ENCODE results near the gene PHB1.
"Not testable (repeated sequence)": the region's sequence is repeated elsewhere in the genome, so short reads cannot be mapped to it uniquely, and the experiment has no call there.

The PHB1 gene

DNA sequence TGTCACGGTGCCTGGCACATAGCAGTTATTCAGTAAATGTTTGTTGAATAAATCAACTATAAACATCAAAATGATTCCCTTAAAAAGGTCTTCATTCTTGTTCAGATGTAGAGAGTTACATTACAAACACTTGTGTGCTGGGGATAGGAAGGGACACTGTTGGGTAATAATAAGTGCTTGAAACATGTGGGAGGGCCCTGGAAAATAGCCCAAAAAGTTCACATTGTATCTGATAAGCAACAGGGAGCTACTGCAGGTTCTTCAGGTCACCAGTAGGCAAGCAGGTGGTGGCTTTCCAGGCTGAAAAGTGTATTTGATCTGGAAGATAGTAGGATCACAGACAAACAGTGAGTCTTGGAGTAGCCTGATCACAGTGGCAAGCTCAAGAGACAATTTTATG is 33.6 kb downstream of the PHB1 start:
- no peaks in the 10 kb centered on the region for H3K36me3 ChIP-seq (ENCODE audit: control insufficient read depth, insufficient read depth, low read length)
- no peaks in the 10 kb centered on the region for H3K9me3 ChIP-seq (ENCODE audit: control insufficient read depth, low read length)
- no peak overlapping the region for H3K4me3 ChIP-seq (ENCODE audit: low read length)
- no peak overlapping the region for H3K9ac ChIP-seq (ENCODE audit: low read length)
- no peaks in the 10 kb centered on the region for H3K4me1 ChIP-seq (ENCODE audit: control insufficient read depth, insufficient read depth, low read length)
- H3K27me3 ChIP-seq (ENCODE audit: control insufficient read depth, insufficient read depth, low read length) = peaks cover 4% of the 10 kb centered on the region

DNA sequence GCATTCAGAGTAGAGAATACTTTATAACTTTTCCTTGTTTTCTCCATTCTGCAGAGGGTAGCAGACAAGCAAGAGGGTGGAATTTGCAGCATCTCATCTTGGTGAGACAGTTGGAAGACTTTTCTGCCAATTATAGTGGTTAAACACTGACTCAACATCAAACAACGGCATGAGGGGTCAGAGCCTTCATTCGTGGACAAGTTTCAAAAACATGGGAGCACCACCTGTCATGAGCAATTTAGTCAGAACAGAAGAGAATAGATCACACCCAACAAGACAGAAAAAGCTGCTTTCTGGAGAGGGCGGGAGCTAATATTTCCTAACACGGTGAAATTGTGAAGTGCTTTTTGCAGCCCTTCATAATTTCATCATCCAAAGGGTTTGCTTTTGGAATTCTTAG is 34.8 kb downstream of the PHB1 start:
- Histone ChIP-seq H3K9me3 (ENCODE audit: control insufficient read depth, low read length) (no peaks in the 10 kb centered on the region), H3K36me3 (ENCODE audit: control insufficient read depth, insufficient read depth, low read length) (no peaks in the 10 kb centered on the region), H3K4me1 (ENCODE audit: control insufficient read depth, insufficient read depth, low read length) (no peaks in the 10 kb centered on the region), H3K9ac (ENCODE audit: low read length) (no peak overlapping the region), H3K4me3 (ENCODE audit: low read length) (no peak overlapping the region), H3K27me3 (ENCODE audit: control insufficient read depth, insufficient read depth, low read length) (peaks cover 4% of the 10 kb centered on the region)

DNA sequence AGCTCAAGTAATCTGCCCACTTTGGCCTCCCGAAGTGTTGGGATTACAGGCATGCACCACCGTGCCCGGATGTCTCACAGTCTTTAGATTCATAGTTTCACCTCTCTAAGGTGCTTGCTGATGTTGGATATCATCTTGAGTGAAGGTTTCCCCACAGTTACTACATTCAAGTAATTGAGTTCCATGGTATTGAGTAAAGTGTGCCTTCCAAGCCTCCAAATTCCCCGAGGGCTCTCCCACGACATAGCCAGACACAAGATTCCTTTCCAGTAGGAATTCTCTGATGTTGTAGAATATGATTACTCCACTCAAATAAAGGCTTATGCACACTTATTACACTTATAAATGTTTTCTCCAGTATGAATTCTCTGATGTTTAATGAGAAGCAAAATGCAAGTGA is 36.4 kb downstream of the PHB1 start:
- Histone ChIP-seq H3K4me3 (ENCODE audit: low read length) (no peak overlapping the region), H3K36me3 (ENCODE audit: control insufficient read depth, insufficient read depth, low read length) (no peaks in the 10 kb centered on the region)

DNA sequence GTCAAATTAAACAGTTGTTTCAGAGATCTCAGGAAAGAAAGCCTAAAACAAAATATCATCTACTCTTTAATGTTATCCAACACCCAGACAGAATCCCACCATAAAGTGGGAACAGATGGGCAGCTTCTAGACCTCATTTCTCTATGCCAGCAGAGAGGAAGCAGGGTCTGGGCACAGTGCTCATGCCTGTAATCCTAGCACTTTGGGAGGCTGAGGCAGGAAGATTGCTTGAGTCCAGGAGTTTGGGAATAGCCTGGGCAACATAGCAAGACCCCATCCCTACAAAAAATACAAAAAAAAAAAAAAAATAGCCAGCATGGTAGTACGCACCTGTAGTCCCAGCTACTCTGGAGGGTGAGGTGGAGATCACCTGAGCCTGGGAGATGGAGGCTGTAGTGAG is 39.1 kb downstream of the PHB1 start:
- no peak overlapping the region for H3K9ac ChIP-seq (ENCODE audit: low read length)
- no peak overlapping the region for H3K4me3 ChIP-seq (ENCODE audit: low read length)
- H3K27me3 ChIP-seq (ENCODE audit: control insufficient read depth, insufficient read depth, low read length) = no peaks in the 10 kb centered on the region

More for the DNA sequence above, 36.4 kb downstream of the PHB1 start:
- Histone ChIP-seq H3K4me1 (ENCODE audit: control insufficient read depth, insufficient read depth, low read length) (no peaks in the 10 kb centered on the region), H3K27me3 (ENCODE audit: control insufficient read depth, insufficient read depth, low read length) (peaks cover 3% of the 10 kb centered on the region), H3K9ac (ENCODE audit: low read length) (no peak overlapping the region), H3K9me3 (ENCODE audit: control insufficient read depth, low read length) (no peaks in the 10 kb centered on the region)

DNA sequence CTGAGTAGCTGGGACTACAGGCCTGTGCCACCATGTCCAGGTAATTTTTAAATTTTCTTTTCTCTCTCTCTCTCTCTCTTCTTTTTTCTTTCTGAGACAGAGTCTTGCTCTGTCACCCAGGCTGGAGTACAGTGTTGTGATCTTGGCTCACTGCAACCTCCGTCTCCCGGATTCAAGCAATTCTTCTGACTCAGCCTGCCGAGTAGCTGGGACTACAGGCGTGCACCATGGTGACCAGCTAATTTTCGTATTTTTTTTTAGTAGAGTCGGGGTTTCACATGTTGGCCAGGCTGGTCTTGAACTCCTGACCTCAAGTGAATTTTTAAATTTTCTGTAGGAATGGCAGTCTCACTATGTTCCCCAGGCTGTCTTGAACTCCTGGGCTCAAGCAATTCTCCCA is 41.6 kb downstream of the PHB1 start:
- Histone ChIP-seq H3K9ac (ENCODE audit: low read length) (no peak overlapping the region), H3K9me3 (ENCODE audit: control insufficient read depth, low read length) (no peaks in the 10 kb centered on the region), H3K4me3 (ENCODE audit: low read length) (no peak overlapping the region), H3K36me3 (ENCODE audit: control insufficient read depth, insufficient read depth, low read length) (no peaks in the 10 kb centered on the region), H3K4me1 (ENCODE audit: control insufficient read depth, insufficient read depth, low read length) (no peaks in the 10 kb centered on the region), H3K27me3 (ENCODE audit: control insufficient read depth, insufficient read depth, low read length) (no peaks in the 10 kb centered on the region)

More for the DNA sequence above, 39.1 kb downstream of the PHB1 start:
- no peaks in the 10 kb centered on the region for H3K36me3 ChIP-seq (ENCODE audit: control insufficient read depth, insufficient read depth, low read length)
- no peaks in the 10 kb centered on the region for H3K9me3 ChIP-seq (ENCODE audit: control insufficient read depth, low read length)
- no peaks in the 10 kb centered on the region for H3K4me1 ChIP-seq (ENCODE audit: control insufficient read depth, insufficient read depth, low read length)

DNA sequence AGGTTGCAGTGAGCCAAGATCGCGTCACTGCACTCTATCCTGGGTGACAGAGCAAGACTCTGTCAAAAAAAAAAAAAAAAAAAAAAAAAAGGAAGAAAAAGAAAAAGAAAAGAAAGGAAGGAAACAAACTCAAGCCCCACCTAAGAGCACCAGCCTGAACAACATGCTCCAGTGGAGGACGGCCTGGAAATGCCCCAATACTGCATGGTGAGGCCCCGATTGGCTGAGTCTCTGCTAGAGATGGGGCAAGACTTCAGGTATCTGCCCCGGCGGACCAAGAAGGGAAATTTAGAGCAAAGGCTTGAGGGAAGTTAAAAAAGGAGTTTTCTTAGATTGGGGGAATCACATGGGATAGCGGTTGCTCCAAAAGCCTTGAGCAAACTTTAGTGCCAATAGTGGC is 42.3 kb downstream of the PHB1 start:
- Histone ChIP-seq H3K27me3 (ENCODE audit: control insufficient read depth, insufficient read depth, low read length) (no peaks in the 10 kb centered on the region), H3K36me3 (ENCODE audit: control insufficient read depth, insufficient read depth, low read length) (no peaks in the 10 kb centered on the region), H3K9me3 (ENCODE audit: control insufficient read depth, low read length) (no peaks in the 10 kb centered on the region), H3K4me1 (ENCODE audit: control insufficient read depth, insufficient read depth, low read length) (no peaks in the 10 kb centered on the region), H3K4me3 (ENCODE audit: low read length) (no peak overlapping the region), H3K9ac (ENCODE audit: low read length) (no peak overlapping the region)

DNA sequence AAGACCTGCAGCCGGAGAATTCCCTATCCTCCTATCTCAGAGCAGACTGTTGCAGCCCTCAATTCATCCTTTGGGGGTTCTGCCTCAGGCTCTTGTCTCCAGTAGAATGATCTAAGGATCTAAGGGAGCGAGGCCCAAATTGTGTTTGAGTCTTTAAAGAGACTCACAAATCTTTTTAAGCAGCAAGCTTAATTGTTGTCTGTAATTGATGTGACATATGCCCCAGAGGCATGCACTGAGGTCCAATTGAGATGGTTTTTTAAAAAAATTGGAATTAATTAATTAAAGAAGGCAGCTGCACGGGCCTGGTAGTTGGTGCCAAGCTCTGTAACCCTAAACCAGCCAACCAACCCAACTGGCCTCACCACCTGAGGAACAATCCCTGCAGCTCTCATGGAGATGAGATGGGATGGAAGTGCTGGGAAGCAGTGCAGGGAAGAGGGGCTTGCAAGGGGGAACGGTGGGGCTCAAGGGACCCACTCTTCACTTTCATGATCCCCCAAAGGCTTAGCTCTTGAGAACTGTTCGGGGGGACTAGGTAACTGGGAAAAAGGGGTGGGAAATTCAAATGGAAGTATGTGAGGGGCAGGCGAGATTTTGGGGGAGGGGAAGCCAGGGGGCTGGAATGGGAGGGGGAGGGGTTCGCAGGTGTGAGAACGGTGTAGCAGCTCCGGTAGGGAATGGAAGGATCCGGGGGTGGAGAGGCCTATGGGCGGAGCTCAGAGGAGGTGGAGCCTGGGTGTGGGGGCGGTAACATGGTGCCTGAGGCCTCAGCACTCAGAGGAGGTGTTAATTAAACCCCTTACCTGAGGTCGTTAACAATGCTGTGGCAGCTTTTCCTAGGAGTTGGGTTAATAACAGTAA is 43.5 kb downstream of the PHB1 start:
- no peaks in the 10 kb centered on the region for H3K4me1 ChIP-seq (ENCODE audit: control insufficient read depth, insufficient read depth, low read length)
- H3K36me3 ChIP-seq (ENCODE audit: control insufficient read depth, insufficient read depth, low read length) = no peaks in the 10 kb centered on the region
- no peaks in the 10 kb centered on the region for H3K9me3 ChIP-seq (ENCODE audit: control insufficient read depth, low read length)
- H3K4me3 ChIP-seq (ENCODE audit: low read length) = no peak overlapping the region
- H3K27me3 ChIP-seq (ENCODE audit: control insufficient read depth, insufficient read depth, low read length) = no peaks in the 10 kb centered on the region
- H3K9ac ChIP-seq (ENCODE audit: low read length) = no peak overlapping the region

DNA sequence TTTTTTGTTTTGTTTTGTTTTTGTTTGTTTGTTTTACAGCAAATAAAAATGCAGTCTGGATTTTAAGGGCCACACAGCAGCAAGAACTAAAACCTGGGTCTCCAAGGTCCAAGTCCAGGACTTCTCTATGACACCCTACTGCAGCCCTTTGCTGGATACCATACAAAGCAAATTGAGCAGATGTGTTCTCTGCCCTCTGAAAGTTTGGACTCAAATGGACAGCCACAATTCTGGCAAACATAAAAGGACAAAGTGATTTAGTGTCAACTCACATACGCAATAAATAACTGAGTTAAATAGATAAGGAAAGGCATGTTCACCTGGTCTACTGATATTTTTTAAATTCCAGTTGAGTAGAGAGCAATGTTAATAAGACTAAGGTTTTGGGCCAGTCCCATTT is 44.9 kb downstream of the PHB1 start:
- Histone ChIP-seq H3K27me3 (ENCODE audit: control insufficient read depth, insufficient read depth, low read length) (no peaks in the 10 kb centered on the region), H3K9me3 (ENCODE audit: control insufficient read depth, low read length) (no peaks in the 10 kb centered on the region), H3K4me1 (ENCODE audit: control insufficient read depth, insufficient read depth, low read length) (no peaks in the 10 kb centered on the region)

DNA sequence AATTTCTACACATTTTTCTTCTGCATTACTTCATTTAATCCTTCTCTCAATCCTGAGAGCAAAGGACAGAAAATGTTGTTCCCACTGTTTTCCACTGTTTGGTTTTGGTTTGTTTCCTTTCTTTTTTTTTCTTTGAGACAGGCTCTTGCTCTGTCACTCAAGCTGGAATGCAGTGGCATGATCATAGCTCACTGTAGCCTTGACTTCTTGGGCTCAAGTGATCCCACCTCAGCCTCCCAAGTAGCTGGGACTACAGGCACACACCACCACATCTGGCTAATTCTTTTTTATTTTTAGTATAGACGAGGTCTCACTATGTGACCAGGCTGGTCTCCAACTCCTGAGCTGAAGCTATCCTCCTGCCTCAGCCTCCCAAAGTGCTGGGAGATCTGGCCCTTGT is 45.6 kb downstream of the PHB1 start:
- Histone ChIP-seq H3K4me1 (ENCODE audit: control insufficient read depth, insufficient read depth, low read length) (no peaks in the 10 kb centered on the region), H3K9ac (ENCODE audit: low read length) (no peak overlapping the region), H3K9me3 (ENCODE audit: control insufficient read depth, low read length) (no peaks in the 10 kb centered on the region), H3K27me3 (ENCODE audit: control insufficient read depth, insufficient read depth, low read length) (no peaks in the 10 kb centered on the region), H3K36me3 (ENCODE audit: control insufficient read depth, insufficient read depth, low read length) (no peaks in the 10 kb centered on the region), H3K4me3 (ENCODE audit: low read length) (no peak overlapping the region)

More for the DNA sequence above, 44.9 kb downstream of the PHB1 start:
- H3K36me3 ChIP-seq (ENCODE audit: control insufficient read depth, insufficient read depth, low read length) = no peaks in the 10 kb centered on the region
- H3K9ac ChIP-seq (ENCODE audit: low read length) = no peak overlapping the region
- H3K4me3 ChIP-seq (ENCODE audit: low read length) = no peak overlapping the region

DNA sequence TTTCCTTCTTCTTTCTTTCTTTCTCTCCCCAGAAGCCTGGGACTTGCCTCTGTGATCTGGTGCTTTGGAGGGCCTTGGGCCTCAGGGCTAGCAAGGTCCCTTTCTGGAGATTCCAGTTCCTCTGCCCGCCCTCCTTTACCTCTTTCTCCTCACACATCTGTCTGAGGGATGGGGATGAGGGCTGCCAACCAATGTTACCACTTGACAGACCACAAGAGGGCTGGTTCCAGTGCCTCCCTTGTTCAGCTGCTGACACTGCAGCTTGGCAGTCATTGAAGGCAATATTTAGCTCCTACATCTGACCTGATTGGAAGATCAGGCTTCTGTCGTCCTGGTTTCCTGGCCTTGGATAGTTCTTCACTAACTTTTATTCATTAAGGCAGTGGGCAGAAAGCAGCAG is 49.0 kb downstream of the PHB1 start:
- Histone ChIP-seq H3K4me1 (ENCODE audit: control insufficient read depth, insufficient read depth, low read length) (no peaks in the 10 kb centered on the region), H3K9ac (ENCODE audit: low read length) (no peak overlapping the region), H3K36me3 (ENCODE audit: control insufficient read depth, insufficient read depth, low read length) (no peaks in the 10 kb centered on the region), H3K9me3 (ENCODE audit: control insufficient read depth, low read length) (no peaks in the 10 kb centered on the region), H3K27me3 (ENCODE audit: control insufficient read depth, insufficient read depth, low read length) (no peaks in the 10 kb centered on the region), H3K4me3 (ENCODE audit: low read length) (no peak overlapping the region)

DNA sequence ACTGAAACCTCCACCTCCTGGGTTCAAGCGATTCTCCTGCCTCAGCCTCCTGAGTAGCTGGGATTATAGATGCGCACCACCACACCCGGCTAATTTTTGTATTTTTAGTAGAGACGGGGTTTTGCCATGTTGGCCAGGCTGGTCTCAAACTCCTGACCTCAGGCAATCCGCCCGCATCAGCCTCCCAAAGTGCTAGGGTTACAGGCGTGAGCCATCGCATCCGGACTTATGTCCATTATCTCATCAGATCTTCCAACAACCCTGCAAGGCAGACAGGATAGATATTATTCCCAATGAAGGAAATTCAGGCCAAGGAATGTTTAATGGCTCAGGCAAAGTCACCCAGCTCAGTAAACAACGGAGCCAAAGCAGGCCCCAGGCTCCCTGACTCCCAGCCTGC is 49.6 kb downstream of the PHB1 start:
- not testable (repeated sequence) for H3K27me3 ChIP-seq (ENCODE audit: control insufficient read depth, insufficient read depth, low read length); H3K9ac ChIP-seq (ENCODE audit: low read length); H3K4me1 ChIP-seq (ENCODE audit: control insufficient read depth, insufficient read depth, low read length); H3K36me3 ChIP-seq (ENCODE audit: control insufficient read depth, insufficient read depth, low read length); H3K4me3 ChIP-seq (ENCODE audit: low read length); H3K9me3 ChIP-seq (ENCODE audit: control insufficient read depth, low read length)

DNA sequence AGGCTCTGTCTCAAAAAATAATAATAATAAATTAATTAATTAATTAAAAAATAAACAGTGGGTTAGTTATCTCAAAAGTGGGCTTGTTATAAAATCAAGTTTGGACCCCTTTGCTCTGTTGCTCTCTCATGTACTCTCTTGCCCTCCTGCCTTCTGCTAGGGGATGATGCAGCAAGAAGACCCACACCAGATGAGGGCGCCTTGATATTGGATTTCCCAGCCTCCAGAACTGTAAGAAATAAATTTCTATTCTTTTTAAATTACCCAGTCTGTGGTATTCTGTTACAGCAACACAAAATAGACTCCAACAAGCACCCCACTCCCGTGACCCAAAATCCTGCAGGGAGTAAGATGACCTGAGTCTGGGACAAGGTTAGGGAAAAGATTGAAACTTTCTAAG is 50.6 kb downstream of the PHB1 start:
- H3K36me3 ChIP-seq (ENCODE audit: control insufficient read depth, insufficient read depth, low read length) = no peaks in the 10 kb centered on the region
- no peak overlapping the region for H3K4me3 ChIP-seq (ENCODE audit: low read length)
- no peaks in the 10 kb centered on the region for H3K9me3 ChIP-seq (ENCODE audit: control insufficient read depth, low read length)
- H3K27me3 ChIP-seq (ENCODE audit: control insufficient read depth, insufficient read depth, low read length) = no peaks in the 10 kb centered on the region
- H3K9ac ChIP-seq (ENCODE audit: low read length) = no peak overlapping the region
- peaks cover 7% of the 10 kb centered on the region for H3K4me1 ChIP-seq (ENCODE audit: control insufficient read depth, insufficient read depth, low read length)

DNA sequence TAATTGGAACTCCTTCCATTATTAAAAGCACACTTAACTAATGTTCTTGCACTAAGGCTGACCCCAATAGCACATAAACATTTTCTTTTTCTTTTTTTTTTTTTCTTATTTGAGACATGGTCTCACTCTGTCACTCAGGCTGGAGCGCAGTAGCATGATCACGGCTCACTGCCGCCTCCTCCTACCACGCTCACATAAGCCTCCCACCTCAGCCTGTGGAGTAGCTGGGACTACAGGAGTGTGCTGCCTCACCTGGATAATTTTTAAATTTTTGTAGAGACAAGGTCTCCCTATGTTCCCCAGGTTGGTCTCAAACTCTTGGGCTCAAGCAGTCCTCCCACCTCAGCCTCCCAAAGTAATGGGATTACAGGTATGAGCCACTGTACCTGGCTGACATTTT is 51.4 kb downstream of the PHB1 start:
- Histone ChIP-seq H3K9me3 (ENCODE audit: control insufficient read depth, low read length) (no peaks in the 10 kb centered on the region), H3K4me1 (ENCODE audit: control insufficient read depth, insufficient read depth, low read length) (peaks cover 15% of the 10 kb centered on the region), H3K27me3 (ENCODE audit: control insufficient read depth, insufficient read depth, low read length) (no peaks in the 10 kb centered on the region), H3K4me3 (ENCODE audit: low read length) (no peak overlapping the region), H3K9ac (ENCODE audit: low read length) (no peak overlapping the region), H3K36me3 (ENCODE audit: control insufficient read depth, insufficient read depth, low read length) (no peaks in the 10 kb centered on the region)
